SKM-1 (cell line): ENCODE results near the gene TFEC.

Source experiments
- DNase-seq: peaks from one replicate; lab custom pipeline; 2025; ENCODE audit not compliant: unreplicated experiment; lab: John Stamatoyannopoulos, UW

Gene TFEC

DNA sequence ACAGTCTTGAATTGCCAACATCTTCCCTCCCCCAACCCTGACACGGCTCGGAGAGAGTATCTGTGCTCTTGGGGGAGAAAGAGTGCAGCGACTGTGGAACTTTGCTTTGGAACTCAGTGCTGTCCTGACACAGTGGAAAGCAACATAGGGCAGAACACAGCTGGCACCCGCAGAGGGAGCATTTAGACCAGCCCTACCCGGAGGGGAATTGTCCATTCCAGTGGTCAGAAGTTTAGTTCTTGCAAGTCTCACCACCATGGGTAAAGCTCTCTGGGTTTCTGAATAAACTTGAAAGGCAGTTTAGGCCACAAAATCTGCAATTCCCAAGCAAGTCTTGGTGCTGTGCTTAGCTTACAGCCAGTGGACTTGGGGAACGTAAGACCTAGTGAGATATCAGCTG is 34.9 kb downstream of the TFEC start:
- no peak for DNase-seq

DNA sequence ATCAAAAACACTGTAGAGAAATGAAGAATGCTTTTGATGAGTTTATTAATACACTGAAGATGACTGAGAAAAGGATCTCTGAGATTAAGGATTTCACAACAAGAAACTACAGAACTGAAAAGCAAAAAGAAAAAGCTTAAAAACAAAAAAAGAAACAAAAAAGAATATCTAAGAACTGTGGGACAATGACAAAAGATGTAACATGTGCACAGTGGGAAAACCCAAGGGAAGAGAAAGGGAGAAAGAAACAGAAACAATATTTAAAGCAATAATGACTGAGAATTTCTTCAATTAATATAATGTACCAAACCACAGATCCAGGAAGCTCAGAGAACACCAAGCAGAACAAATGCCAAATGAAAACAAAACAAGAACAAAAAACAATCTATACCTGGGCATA is 42.2 kb downstream of the TFEC start:
- no peak for DNase-seq

DNA sequence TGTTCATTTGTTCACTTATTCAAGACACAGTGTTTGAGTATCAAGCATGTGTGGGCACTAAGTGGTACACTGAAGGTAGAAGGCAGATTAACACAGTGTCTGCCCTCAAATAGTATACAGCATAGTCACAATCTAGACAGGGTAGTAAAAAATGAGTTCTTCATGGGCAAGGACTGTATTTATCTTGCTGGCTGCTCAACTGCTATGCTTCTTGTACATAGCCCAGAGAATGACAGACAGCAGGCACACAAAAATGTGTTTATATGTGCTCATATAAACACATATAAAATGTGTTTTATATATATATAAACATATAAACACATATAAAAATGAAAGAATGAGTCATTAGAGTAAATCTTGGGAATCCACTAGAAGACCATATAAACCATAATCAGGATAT is 43.1 kb downstream of the TFEC start:
- no peak for DNase-seq

DNA sequence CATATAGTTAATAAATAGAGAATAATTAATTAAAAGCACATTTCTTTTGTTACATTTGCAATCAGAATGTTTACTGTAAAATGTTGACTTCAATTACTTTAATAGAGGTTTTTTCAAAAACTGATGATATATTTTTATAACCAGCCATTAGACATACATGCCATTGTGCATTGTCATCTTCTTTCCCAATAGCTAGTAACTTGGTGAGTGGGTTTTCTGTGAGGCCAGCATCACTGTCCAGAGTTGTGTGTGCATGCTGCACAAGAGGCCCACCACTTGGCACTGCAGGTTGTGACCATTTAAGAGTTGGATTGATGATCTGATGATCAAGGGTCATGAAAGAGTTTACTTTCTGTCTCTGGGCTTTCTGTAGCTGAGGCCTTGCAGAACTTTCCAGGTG is 46.5 kb downstream of the TFEC start:
- DNase-seq, result no peak

DNA sequence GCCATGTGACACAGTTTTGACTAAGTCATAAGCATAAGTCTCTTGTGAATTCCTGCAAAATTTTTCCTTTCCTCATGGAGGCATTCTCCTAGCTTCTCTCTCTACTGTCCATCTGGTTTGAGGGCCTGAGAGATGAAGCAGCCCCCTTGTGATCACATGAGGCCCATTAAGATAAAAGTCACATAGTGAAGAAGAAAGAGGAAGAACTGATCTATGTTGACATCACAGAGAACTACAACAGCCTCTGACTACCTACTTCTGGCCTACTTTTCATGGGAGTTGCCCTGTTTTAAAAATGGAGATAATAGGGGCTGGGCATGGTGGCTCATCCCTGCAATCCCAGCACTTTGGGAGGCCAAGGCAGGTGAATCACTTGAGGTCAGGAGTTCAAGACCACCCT is 50.4 kb downstream of the TFEC start:
- no peak for DNase-seq

DNA sequence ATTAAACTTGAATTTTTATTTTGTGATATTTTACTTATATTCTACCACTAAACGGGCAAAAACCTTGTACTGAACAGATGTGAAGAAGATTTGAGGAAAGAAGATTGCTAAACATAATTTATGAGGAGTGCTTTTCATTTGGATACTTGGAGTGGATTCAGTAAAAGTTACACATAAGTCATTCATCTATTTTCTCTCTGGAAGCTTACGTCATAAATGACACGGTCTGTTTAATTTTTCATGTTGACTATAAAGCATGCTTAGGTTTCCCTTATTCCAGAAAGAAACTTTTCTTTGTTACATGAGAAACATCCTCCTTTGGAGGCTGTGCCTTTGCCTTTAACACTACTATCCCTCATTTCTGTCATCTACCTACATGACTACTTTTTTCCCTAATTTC is 53.9 kb downstream of the TFEC start:
- DNase-seq, result no peak

DNA sequence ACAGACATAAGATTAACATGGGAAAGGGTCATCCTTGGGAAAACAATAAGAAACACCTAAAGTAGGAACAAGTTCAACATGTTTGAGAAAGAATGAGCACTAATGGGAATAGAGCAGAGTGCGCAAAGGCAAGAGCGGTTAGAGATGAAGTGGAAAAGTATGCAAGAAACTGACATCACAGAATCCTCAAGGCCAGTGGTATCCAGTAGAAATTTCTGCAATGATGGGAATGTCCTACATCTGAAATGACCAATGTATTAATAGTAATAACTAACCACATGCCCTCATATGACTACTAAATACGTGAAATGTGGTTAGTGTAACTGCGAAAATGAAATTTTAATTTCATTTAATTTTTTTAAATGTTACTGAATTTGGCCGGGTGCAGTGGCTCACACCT is 54.8 kb downstream of the TFEC start:
- DNase-seq, result no peak

DNA sequence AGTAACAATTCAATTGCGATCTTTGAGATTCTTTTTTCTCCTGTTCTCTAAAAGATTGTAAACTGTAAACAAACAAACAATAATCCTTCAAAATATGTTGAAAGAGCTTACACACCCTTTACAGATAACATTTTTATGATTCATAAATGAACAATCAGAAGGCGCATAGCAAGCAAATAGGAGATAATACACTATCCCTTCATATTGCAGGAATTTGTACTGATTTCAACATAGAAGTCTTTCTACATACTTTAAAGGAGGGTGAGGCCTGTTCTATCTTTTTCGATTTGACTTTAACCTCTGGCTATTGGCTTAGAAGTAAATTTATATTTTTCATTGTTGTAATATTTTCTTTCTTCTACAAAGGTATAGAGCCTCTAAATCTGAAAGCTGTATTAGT is 57.2 kb downstream of the TFEC start:
- no peak for DNase-seq

DNA sequence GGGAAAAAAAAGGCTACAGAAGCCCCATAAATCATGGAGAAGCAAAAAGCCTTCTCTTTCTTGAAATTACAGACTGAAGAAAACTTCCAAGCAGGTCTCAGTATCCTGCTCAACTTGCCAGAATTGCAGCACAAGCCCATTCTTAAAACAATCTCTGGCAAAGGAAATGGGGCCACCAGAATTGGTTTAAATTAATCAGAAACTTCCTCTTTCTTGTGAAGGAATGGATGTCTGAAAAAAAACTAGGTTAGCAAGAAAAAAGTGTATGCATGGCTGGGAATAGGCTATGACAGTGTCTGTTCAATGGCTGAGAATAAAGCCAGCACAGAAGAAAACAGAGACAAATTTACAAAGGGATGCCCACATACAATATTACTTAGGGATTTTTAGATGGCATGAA is 59.1 kb downstream of the TFEC start:
- DNase-seq, result no peak

DNA sequence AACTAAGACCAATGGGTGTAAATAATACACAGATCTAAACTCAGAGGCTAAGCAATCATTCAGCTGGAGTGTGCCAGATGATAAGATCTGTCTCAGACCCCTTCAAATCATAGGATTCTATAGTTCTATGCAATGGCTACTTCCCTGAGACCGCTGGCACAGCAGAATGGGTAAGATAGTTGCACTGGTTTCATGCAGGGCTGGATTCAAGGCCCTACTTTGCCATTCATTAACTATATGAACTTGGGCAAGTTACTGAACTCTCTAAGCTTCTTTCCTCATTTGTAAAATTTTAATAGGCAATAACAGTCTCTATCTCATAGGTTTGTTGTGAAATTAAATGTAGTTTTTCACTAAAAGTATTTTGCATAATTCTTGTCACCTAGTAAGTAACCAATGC is 62.0 kb downstream of the TFEC start:
- DNase-seq, result no peak

DNA sequence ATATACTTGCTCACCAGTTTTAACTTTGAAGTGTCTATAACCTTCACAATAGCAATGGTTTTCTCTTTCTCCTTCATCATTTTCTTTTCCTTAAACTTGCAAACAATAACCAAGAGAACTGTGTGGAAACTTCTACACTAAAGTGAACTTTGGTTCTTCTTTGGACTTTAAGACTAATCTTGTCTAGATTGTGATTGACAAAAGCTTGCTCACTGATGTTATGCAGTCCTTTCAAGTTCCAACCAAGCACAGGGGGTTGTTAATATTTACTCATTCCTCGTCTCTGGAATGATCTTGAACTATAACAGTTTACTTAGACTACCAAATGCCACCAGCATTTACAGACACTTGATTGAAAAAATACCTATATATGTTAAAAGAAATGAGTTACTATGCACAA is 62.4 kb downstream of the TFEC start:
- no peak for DNase-seq

DNA sequence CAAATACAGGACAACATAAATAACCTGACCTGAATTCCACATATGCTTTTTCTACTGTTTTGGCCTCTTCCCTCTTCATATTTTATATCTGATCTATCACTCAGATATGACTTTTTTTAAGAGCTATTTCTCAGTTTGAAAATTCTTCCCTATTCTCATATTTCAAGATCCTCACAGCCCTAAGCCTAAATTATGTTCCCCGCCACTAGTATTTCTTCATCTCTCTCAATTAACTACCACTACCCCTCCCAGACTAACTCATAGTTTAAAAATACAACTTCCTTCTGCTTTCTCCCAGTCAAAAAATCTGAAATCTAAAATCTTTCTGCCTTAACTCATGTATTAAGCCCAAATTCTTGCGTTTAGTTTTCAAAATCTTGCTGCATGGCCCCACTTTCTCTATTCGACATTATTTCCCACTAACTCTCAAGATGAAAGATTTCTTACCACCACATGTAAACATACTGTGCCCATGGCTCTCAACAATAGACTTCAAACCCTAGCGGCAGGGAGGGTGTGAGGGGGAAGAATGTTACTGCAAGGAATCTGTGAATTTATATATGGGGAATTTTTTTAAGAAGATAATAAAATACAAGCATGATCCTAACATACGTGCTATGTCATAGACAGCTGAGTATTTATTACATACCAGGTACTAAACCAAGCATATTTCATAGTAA is 64.6 kb downstream of the TFEC start:
- no peak for DNase-seq

DNA sequence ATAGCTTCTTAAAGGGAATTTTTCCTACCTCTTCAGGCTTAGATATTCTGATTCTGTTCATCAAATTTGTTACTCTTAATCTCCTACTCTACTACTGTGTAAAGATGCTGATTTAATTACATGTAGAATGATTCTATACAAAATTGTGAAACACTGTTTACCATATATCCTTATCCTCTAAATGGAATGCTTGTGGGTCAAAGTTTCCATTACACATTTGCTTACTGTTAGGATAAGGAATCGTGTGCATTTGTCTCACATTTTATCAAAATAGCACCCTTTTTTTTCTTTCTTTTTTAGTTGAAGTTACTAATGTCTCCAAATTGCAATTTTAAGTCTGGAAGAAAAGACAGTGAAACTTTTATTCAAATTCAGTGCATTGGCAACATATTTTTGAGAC is 65.3 kb downstream of the TFEC start:
- DNase-seq, result no peak

DNA sequence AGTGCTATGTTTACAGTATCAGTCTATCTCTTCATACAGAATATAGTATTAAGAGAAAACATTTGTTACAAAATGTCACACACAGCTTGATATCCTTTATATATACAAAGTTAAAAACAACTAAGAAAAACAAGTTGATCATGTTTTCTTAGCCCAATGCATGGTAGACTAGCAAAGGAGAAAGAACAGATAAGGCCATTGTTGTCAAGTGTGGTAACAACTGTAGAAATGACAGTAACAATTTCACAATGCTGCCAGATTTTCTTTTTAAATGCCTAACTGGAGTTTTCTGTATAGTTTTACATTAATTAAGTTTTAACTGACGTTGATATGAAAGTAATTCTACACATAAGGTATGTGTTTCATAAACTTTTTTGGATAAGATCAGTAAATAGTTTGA is 65.8 kb downstream of the TFEC start:
- no peak for DNase-seq

DNA sequence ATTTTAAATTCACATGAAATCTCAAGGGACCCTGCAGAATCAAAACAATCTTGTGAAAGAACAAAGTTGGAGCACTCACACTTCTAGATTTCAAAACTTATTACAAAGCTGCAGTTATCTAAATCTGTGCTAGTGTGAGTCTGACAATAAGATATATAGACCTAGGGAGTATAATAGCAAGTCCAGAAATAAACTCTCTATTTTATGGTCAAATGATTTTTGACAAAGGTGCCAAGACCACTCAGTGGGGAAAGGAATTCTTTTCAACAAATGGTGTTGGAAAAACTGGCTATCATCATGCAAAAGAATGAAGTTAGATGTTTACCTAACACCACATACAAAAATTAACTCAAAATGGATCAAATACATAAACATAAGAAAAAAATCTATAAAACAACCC is 68.2 kb downstream of the TFEC start:
- no peak for DNase-seq

DNA sequence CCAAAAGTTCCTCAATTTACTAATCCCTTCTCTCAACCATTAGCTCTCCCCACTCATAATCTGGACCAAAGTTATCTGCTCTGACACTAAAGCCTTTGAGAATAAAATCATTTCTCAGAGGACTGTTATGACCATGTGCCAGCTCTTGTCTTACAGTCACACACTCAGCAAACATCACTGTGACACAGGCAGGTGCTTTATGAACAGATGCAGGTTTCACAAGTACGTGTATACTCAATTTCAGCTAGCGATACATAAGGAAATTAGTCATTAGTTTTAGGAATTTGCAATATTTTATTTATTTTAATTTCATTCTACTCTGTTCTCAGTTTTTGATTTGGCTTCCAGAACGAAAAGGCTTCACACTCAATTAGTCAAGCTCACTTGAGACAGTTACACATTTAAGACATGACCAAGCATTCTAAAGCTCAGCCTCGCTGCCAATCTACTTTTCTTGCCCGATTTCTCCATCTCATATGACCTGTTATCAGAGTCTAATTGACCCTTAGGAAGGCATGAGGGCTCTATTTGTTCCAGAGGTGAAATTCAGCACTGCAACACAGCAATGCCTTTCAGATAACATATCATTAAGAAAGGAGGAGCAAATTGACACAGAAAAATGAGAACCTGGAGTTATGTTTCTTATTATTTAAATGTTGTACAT is 76.8 kb downstream of the TFEC start:
- no peak for DNase-seq

DNA sequence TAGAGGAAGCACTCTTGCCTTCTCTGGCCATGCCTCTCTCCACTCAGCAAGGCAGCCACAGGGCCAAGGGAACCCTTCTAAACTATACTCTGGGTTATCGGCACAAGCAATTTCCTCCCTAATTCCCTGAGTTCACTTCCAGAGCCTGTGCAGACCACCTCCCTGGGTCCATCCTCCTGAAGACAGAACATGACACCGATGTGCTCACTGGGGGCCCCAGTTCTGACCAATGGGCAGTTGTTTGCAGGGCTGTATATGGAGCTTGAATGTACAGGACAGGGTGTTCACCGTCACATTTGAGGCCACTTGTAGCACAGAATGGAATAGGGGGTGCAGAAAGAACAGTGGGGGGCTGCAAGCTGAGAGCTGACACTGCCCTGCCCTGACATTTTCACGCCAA is 77.7 kb downstream of the TFEC start:
- DNase-seq, result no peak

DNA sequence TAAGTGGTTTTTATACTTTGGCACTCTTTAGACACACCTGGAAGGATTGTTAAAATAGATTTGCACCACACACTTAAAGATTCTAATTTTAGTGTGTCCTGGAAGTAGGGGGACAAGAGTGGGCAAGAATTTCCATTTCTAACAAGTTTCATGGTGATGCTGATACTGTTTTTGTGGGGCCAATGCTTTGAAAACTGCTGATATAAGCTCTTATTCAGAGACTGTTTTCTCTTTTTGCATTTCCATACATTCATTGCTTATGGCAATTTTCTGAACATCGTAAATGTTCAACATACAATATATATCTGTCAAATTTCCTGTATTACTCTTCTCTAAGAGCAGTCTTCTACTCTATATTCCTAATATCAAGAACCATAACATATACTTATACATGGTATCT is 79.0 kb downstream of the TFEC start:
- DNase-seq, result no peak

DNA sequence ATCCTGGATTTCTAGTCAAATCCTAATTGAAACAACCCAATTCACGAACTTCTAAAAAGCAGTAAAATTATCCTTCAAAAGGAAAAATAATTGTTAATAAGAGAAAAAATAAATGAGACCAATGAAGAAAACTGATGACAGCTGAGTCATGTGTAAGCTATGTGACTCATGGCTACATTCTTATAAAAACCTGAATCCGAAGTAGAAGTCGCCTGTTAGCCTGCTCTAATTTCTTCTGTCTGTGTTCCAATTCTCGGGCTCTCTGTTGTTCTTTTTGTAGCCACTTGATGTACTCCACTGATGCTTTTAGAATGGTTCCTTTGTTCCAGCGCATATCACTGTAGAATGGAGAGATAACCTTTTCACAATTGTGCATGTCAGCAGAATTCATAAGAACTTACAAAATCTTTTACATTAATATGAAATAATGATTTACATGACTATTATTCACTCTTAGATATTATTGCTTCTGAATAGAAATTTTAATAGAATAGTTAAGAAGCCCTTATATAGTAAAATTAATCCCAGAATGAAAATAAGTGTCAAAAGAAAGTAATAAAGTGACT is 88.8 kb downstream of the TFEC start:
- DNase-seq, result no peak

DNA sequence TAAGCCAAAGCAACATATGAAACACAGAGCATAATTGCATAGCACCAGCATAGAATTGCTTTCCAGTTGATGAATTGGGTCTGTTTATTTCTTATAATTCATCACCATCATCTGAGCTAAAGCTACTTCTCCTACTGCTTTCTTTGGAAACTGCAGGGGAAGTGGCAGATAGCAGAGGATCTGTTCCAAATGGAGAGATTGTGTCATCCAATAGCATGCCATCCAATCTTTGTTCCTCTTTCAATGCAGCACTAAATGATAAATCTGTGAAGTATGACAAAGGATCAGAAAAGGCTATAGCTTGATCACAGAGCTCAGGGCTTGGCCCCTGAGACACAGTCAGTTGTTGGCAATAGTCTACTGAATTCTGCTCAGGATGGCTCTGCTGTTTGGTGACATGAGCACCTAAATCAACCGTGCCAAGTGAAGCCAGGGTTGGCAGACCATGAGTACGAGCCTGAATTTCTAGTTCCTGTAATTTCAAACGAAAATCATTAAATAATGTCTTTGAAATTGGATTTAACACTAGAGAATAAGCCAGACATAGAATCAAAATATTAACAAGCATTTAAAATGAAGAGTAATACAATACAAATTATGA is 90.0 kb downstream of the TFEC start:
- peak; percentile 2 for DNase-seq

DNA sequence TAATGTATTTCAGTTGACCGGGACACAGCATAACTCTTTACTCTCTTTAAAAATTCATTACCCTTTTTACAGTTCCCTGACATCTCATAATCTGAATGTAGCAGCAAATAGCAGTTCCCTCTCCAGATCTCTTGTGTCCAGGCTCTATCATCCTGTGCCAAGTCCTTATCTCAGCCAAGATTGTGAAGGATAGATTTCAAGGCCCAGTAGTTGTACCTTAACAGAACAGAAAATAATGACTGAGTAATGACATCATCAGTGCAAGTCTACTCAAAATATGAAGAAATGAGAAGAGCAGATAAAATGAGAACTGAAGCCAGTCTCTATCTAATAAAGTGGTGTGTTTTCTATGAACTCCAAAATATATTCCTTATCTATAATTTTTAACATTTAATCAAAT is 92.6 kb downstream of the TFEC start:
- no peak for DNase-seq

DNA sequence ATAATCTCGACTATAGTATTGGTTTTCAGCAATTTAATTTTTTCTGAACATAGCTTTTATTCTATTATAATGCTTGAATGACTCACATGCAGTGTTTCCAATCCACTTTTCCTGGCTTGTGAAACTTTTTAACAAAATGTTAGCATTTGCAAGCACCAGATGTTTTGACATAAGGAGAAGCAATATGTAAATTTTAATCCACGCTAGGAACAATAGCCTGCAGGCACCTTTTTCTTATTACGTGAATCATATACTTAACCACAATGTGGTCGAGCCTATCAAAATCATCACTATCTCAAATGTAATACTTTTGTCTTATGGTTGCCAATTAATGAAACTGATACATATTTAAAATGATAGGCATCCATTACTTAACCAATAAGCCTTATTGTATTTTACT is 97.1 kb downstream of the TFEC start:
- no peak for DNase-seq
